CD4-positive, alpha-beta T cell treated with Interleukin-6 for 4 hours (primary cell): ENCODE data around the gene SPAG17.

Experiments used
- DNase-seq: peaks from one replicate; pipeline ENCODE4 v3.0.0-alpha.2; 2020; ENCODE audit warnings: mixed read lengths

SPAG17 gene

GRCh38 chr1:118159569-118159968, 25.5 kb downstream of the SPAG17 start:
- no peak for DNase-seq

DNA sequence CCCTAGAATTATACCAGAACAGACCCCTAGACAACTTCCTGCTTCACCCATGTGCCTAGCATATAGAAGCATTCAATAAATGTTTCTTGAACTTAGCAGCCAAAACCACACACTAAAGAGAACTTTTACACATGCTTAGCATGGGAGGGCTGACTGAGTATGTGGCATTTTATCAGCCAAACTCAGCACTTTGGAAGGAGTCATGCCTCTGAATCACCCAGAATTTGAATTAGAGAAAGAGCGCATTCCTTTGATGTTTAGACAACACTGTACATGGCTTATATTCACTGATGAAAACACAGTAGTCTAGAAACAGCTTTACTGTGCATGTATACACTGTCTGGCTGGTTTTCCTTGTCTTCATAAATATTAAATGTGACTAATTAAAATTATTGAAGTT, 26.1 kb downstream of the SPAG17 start:
- DNase-seq = no peak

DNA sequence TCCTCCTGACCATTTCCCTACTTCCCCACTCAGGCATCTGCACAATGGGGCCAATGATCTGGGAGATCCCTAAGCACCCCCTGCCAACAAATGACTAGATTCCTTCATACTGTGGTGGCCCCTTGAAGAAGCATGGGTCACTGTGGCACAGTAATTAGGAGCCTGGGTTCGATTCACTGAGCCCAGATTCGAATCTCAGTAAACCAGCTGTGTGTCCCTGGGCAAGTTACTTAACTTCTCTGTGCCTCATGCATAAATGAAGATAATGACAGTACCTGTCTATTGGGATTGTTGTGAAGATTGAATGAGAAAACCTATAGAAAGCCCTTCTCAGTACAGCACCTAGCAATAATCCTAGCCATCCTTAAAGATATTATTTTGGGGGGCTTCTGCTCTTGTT, 27.5 kb downstream of the SPAG17 start:
- DNase-seq = no peak

DNA sequence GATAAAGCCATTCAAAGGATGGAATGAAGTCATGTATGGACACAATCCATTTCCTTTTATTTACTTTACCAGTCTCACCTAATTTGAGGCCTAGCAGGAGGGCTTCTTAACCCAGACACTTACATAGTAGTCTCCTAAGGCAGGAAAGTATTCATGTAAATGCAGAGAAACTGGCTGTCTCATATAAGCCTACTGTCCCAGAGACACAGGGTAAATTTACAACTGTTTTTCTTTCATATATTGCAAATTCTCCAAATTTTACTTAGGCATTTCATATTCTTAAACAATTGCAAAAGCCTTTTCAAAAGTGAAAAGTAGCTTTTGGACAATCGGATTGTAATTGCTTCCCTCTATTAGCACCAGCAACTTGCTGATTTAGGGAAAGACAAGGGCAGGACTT, 29.9 kb downstream of the SPAG17 start:
- DNase-seq = no peak

- no peak for DNase-seq
Observed at GRCh38 chr1:118154220-118154619, 30.8 kb downstream of the SPAG17 start.

- DNase-seq = peak; percentile 3
Observed at GRCh38 chr1:118151312-118151937, 33.6 kb downstream of the SPAG17 start.

DNA sequence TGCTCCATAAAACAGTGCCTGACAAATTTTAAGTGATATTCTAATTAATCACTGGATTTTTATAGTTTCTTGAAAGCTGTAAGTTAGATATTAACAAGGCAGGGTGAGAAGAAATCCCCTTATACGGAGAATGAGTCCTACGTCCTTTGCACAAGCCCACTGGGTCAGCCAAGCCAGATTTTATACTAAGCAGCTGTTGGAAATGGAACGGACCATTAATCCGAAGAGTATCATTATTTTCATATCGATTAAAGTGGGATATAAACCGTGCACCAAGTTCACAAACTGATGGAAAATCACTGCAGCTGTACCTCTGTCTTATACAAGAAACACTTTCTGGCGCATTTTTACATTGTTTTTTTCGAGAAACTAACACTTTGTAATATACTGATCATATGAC, 35.2 kb downstream of the SPAG17 start:
- no peak for DNase-seq

GRCh38 chr1:118148034-118148433, 37.0 kb downstream of the SPAG17 start:
- DNase-seq = no peak

DNA sequence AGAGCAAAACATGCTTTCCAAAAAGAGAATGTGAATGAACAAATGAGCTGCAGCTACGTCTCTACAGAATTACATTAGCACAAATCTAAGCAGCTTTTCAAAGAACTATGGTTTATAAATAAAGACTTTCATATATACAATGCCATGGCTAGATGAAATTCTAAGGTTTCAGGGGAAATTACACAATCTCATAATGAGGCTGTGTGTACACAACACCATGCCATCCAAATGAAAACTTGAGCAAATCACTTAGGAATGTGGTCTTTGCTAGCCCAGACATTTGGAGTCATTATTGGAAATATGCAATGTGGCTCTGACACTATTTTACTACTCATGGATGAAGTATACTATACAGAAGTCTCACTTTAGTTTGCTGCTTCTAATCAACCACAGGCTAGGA, 37.5 kb downstream of the SPAG17 start:
- DNase-seq = no peak

DNA sequence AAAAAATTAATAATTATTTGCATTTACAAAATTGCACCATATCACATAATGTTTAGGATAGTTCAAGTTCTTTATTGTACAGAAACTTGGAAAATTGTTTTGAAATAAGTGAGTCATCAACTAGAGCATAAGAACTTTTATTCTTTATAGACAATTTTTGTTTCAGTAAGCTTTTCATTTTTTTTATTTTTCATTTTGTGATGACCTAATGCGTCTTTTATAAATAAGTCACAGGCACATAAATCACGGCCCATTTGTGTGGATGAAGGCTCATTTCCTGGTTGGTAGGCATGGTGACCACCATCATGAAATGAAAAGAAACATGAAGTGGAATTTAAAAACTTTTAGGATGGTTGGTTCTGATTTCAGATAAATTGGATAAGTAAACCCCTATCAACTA, 39.3 kb downstream of the SPAG17 start:
- DNase-seq = no peak

DNA sequence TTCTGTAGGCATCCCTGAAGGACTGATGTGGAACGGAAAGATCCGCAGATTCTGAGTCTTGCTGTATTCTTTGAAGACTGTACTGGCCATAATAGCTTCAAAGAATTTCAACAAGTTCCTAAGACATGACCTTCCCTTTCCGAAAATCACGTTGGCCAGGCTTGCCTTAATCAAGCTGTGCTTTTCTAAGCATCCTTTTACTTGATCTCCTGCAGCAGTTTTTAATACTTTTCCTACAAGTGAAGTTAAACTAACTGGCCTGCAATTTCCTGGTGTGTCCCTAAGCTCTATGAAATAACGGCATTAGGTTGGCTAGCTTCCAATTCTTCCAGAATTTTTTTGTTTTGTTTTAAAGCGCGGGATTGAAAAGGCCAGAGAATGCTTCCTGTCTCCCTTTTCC, 40.3 kb downstream of the SPAG17 start:
- no peak for DNase-seq

- no peak for DNase-seq
Observed at GRCh38 chr1:118143831-118144230, 41.2 kb downstream of the SPAG17 start.

GRCh38 chr1:118143121-118143520, 41.9 kb downstream of the SPAG17 start:
- no peak for DNase-seq

DNA sequence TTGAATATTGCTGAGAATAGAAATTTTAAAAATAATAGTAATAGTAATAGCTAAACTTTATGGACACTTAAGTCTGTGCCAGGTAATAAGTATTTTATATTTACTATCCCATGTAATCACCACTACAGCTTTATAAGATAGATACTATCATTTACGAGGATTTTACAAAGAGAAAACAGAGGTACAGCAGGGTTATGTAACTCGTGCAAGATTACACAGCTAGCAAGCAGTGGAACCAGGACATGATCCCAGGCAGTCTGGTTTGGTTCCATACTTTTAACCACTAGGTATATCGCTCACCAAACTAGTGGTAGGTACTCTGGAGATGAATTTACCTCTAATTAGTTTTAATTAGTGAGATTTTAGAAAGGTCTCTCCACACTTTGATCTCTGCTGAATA, 42.5 kb downstream of the SPAG17 start:
- no peak for DNase-seq

- DNase-seq = no peak
Observed at GRCh38 chr1:118137900-118138299, 47.1 kb downstream of the SPAG17 start.

- DNase-seq = no peak
Observed at GRCh38 chr1:118136187-118136941, 48.7 kb downstream of the SPAG17 start.

GRCh38 chr1:118132000-118132399, 53.0 kb downstream of the SPAG17 start:
- no peak for DNase-seq

GRCh38 chr1:118128761-118129160, 56.3 kb downstream of the SPAG17 start:
- DNase-seq = no peak

DNA sequence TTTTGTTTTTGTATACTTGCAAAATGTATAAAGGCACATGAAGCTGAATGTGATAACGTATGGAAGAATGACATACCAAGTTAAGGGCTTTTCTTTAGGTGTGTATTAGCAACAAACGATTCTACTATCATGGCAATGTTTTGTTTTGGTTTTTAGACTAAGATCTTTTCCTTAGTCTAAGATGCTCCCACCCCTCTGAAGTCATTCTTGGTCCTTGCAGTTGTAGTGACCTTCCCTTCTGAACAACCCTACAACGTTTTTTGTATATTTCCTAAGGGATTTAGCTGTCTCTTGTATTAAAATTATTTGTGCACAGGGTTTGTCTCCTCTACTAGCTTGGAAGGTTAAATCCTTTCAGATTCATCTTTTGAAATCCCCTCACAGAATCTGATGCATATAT, 61.0 kb downstream of the SPAG17 start:
- DNase-seq = no peak

DNA sequence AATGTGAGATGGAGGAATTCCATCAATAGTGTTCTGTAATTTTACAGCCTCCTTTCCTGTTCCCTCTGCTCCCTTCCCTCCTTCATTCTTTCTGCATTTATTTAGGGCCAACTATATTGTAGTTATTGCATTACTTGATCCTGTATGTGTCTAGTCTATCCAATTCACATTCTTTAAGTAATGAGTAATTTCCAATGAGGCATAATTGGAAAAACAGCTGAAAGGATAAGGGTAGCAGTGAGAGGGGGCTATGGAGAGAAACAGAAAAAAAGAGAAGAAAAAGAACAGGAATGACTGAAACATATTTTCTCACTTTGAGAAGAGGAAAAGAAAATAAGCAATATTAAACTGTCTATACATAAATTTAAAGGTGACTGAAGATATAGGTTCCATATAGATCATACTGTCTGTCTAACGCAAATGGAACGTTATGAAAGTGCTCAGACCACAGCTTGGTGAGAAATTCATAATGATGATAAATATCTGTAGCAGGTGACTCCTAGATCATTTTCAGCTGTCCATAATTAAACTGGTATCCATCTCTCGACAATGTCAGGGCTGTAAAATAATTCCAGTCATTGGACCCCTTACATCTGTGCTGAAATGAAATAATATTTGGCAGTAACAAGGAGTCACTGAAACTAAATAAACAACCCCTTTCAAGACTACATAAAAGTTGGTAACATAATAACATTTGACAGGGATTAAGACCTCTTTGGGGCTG, 61.8 kb downstream of the SPAG17 start:
- no peak for DNase-seq

GRCh38 chr1:118122234-118123004, 62.6 kb downstream of the SPAG17 start:
- DNase-seq = no peak

DNA sequence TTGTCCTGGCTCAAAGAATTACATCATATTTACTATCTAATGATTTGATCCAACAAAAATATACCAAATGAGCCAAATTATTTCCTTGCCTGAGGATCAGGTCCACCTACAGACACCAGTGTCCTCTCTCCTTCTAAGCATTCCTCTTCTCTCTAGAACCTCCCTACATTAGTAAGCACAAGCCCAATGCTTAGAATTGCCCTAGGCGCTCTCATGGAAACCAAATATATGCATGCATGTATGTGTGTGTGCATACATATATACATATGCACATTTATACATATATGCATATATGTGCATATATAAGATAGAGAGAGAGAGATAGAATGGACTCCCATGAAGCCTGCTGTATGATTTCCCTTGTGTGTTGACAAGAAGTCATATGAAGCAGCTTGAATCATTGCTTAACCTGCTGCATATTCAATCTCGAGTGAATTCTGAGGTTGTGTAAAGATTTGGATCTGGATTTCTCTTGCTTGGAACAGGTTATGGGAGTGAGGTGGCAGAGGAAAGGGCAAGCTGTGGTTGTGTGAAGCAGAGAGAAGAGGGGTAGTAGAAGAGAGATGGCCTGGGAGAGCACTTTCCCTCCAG, 66.1 kb downstream of the SPAG17 start:
- DNase-seq = no peak

DNA sequence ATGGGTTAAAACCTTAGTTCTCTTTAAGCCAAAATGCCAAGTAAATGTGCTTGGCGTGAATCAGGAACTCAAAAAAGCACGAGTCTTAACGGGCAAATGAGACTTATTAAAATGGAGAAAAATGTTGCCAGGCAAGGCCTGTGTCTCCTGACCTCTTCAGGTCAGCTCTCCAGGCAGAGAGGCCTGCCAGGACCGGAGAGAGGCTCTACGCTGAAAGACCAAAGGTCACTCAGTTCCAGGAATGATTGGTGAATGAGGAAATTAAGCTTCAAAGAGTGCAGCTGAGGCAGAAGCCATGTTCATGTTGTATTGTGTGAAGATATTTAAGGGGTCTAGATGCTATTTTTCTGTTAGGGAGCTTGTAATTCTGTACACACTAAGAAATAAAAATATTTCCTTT, 66.6 kb downstream of the SPAG17 start:
- DNase-seq = no peak
